ENCODE results near the gene IGFBP5.

Gene IGFBP5, protein sequence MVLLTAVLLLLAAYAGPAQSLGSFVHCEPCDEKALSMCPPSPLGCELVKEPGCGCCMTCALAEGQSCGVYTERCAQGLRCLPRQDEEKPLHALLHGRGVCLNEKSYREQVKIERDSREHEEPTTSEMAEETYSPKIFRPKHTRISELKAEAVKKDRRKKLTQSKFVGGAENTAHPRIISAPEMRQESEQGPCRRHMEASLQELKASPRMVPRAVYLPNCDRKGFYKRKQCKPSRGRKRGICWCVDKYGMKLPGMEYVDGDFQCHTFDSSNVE

DNA sequence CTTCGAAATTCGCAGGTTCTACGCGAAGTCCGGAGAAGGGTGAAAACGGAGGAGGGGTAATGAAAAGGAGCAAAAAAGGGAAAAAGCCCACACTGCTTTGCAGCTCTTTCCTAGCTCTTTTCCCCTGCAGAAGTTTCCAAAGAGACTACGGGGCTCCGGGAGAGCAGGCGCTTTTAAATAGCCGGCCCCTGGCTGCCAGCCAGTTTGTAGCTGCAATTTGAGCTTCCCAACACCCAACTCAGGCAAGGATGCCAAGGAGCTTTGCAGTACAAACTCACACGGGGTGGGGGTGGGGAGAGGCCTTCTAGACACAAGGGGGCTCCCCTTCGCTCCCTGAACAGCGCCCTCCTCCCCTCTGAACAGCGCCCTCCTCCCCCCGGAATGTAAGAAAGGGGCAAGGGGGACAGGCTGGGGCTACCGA is at the start of gene IGFBP5:
TSS of gene IGFBP5 (minus strand) at position 149 of the 421 bp plus-strand sequence. CDS start 774 bp downstream, outside the sequence.
- peak; percentile 75 for DNase-seq (ENCODE audit: low read depth)

DNA sequence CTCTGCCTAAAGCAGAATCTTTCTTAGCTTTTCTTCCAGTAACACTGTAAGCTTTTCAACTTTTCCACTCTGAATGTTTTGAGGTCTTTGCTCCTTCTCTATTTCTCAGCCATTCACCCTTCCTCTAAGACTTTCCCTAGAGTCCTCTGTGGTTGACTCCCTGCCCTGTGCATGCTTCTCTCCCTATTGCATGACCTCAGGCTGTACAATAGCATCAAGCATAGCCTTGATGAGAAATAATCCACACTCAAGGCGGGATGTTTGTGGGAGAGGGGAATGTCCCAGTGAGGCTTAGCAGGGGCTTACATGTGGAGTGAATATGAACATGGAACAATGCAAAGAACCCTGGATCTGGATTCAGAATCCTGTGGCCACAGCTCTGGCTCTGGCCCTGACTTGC is 48.4 kb upstream of the IGFBP5 start:
- no peak for DNase-seq (ENCODE audit: low read depth)

DNA sequence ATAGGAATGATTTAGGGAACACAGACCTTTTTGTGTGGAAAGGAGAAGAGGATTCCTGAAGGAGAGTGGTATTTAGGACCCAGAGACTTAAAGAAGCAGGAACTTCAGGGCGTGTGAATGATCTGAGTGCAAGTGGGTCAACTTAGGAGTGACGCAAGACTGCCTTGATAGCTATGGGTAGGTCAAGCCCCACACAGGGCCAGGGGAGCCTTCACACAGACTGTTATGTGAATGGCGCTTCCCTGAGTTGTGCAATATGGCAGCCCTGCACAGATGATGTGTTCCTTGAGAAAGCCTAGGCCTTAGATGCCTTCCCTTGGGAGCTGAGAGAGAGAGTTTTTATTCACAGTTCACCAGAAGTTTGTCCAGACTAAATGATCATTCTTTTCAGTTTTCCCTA is 47.1 kb upstream of the IGFBP5 start:
- peak; percentile 54 for DNase-seq (ENCODE audit: low read depth)

DNA sequence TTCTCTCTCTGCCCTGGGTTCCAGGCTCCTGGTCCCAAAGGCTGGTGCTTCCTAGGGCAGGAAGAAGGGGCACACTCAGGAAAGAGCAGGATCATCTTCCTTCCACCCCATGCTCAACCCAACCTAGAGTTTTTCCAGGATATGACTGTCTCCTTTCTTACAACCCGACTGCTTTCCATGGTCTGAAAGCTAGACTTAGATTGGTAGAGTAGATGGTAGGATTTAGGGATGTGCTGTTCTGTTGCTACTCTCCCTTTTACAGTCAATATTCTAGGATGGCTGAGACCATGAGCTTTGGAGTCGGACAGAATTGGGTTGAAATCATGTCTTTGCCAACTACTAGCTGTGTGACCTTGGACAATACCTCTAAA is 45.9 kb upstream of the IGFBP5 start:
- DNase-seq (ENCODE audit: low read depth), result no peak

DNA sequence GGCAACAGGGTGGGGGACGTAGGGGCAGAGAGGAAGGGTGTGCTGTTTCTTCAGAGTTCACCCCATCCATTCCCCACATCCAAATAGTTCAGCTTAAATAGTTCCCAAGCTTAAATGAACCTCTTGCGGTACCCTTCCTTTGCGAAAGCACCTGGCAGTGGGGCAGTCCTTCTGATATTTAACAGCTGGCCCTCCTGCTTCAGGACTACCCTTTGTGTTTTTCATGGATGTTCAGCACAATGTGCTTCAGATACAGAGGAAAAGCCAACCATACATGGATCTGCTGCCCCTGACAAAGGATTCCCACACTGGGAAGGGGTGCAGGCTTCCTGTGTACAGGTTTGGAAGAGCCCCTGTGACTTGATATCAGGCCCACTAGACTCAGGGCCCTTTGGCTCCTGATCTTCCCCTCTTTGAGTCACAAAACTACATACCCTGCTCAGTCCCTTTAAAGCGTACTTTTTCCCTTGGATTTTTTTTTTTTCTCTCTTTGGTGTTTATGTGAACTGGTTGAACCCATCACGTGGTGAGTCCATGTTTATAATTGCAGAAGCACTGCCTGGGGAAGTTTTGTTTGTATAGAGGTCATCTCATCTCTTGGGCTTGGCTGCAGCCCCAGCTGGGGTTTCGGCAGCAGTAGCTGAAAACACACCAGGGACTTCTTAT is 45.3 kb upstream of the IGFBP5 start:
- DNase-seq (ENCODE audit: low read depth), result peak; percentile 65

DNA sequence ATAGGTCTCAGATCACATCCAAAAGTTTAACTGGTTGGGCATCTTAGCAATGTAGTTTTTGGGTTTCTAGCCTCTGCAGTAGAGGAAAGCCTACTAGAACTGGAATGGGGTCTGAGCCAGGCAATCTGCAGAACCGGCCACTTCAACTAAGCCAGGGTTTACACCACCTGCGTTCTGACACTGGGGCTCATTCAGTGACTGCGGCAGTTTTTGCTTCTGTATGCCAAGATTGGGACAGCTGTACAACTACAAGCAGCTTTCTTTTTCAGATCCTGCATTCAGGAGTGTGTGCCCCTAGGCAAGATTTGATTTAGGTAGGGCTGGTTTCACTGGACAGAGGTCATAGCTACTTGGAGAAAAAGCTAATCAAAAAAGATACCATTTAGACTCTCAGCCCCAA is 43.7 kb upstream of the IGFBP5 start:
- no peak for DNase-seq (ENCODE audit: low read depth)

DNA sequence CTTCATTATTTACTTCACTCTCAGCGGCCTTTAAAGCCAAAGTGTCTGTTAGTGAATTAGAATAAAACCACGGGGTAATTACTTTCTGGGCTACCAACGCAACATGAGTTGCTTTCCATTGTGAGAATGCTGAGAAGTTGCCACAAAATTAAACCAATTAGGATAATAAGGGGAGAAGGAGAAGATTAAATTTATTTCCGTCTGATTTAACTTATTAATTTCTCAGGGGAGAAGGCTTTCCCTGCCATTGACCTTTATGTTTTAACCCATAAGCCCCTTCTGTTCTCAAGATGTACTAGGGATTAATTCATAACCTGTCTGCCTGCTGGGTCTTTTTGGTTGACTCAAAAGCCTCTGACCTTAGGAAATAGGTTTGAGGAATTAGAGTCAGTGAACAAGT is 42.3 kb upstream of the IGFBP5 start:
- DNase-seq (ENCODE audit: low read depth), result no peak

DNA sequence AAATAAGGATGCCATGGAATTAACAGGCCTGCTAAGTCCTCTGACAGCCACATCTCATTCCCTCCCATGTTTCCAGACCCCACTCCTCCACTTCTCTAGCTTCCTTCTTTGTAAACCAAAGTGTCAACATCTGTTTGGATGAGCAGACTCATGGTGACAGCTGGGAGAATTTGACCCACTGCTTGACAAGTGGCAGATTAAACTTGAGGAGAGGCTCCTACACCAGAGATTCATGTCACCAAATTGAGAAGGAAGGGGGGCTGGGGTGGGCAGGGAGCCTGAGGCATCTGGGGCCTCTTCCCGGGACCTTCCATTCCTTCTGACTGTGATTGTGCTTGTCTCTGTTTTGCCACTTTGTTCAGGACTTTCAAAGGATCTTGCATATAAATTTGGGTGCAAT is 41.0 kb upstream of the IGFBP5 start:
- DNase-seq (ENCODE audit: low read depth), result no peak

DNA sequence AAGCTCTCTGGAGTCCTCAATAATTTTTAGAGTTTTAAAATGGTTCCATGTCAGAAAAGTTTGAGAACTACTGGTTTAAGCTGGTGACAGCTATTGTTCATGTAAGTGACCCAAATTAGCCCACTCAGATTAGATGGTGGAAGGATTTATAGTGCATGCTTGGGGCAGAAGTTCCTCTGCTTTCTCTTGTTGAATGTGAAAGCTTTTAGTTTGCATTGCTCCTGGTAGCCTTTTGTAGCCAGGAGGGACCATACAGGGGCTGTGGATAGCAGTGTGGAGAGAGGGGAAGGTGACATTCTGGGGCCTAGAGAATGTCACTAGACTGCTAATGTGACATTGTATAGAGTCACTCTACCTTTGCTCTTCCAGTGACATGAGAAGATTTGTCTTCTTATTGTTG is 40.3 kb upstream of the IGFBP5 start:
- DNase-seq (ENCODE audit: low read depth), result no peak

DNA sequence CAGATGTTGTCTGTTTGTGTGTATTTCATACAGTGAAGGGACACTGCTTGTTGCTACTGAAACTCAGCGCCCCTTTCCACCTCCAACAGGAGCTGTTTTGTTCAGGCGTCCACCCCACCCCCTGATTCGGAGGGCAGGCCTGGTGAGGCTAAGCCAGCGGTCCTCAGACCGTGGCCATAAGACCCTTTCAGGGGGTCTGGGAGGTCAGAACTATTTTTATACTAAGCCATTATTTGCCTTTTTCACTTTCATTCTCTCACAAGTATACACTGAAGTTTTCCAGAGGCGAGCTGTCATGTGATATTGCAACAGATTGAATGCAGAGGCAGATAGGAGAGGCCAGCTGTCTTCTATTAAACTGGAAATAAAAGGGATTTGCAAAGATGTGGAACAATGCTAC is 39.7 kb upstream of the IGFBP5 start:
- peak; percentile 65 for DNase-seq (ENCODE audit: low read depth)

DNA sequence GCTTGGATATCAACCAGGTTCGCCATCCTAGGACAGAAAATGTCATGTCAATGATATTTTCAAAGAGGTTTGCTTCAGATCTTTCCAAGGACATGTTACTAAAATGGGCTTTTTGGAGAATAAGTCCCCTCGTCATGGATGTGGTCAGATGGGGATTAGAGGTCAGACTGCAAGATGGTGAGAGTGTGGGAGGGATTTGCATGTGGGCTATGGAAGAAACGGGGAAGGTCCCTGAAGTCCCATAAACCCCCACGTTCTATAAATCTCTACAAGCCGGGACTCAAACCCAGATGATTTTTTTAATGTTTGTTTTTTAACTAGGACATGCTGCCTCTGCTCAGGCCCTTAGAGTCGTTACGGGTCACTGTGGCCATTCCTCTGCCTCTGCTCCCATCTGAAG is 37.7 kb upstream of the IGFBP5 start:
- DNase-seq (ENCODE audit: low read depth), result no peak

DNA sequence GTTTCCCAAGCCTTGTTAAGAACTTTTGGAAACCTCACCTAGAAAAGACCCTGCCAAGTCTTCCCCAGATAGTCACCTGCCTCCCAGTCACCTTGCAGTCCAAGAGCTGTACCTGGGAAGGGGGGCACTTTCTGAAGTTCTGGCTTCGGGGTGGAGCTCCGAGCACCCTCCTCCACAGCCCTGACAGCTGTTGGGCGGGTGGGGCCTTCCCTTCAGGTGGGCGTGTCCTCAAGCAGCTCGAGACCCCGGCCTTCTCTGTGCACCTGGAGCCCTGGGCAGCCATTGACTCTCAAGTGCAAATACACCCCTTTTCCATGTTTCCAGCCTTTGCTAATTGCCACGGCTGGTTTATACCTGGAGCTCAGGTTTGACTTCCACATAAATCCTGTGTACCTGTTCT is 37.0 kb upstream of the IGFBP5 start:
- DNase-seq (ENCODE audit: low read depth), result no peak

DNA sequence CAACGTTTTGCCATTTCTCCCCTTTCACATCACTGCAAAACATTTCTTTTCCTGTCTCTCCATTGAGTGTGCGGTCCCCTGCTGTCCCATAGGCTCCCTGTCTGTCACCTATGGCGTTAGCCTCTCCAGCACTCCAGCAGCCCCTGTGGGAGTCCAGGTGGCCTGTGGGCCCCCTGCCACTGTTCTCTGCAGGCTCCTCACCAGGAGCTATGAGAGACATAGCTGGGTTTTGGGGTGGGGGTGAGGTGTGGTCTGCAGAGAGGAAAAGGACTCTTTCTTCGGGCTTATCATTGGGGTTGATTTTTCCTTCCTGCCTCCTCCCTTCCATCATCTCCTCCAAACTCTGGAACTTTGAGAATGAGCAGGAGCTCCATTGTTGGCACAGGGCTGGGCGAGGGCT is 36.1 kb upstream of the IGFBP5 start:
- no peak for DNase-seq (ENCODE audit: low read depth)

DNA sequence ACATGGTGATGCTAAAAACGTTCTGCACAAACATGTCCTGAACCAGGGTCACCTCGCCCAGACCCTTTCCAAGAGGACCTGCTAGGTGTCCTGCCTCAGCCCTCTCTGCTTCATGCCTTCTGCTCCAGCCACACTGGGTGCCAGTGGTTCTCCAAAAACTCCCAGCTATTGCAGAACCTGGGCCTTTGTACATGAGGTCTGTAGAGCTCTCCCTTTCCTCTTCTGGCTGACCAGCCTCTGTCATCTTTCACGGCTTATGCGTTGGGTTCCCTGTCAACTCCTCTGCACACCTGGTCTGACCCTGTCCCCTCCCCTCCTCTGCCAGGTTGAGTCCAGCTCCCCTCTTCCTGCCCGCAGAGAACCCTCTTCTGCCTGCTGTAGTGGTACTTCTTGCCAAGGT is 35.5 kb upstream of the IGFBP5 start:
- DNase-seq (ENCODE audit: low read depth), result no peak

DNA sequence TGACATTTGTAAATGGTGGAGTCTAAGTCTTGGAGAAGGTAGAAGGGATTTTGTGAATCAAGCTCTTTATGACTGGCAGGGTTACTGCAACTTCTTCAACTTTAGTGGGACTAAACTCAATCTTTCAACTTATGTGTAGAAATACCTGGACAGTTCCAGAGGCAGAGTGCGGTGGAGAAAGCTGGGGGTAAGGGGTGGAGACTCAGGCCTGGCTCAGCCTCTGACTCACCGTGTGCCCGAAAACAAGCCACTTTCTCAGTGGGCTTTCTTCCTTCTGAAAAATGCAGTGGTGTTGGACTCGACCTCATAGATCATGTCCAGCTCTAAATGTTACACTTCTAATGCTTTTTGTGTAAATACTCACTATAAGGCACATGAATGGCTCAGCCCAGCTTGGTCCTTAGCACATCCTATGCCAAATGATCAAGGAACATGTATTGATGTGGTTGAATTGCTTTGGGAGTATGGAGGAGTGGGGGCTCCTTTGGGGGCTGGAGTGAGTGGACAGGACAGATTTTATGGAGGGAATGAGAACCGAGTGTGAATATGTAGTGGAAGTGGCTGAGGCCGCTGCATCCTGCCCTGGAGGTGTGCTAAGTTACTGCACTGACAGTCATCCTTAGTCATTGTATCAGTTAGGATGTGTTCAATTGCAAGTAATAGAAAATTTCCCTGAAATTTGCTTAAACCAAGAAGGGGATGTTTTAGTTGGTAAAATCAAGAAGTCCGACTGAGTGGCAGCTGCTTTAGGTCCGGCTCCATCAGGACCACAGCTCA is 32.2 kb upstream of the IGFBP5 start:
- no peak for DNase-seq (ENCODE audit: low read depth)

DNA sequence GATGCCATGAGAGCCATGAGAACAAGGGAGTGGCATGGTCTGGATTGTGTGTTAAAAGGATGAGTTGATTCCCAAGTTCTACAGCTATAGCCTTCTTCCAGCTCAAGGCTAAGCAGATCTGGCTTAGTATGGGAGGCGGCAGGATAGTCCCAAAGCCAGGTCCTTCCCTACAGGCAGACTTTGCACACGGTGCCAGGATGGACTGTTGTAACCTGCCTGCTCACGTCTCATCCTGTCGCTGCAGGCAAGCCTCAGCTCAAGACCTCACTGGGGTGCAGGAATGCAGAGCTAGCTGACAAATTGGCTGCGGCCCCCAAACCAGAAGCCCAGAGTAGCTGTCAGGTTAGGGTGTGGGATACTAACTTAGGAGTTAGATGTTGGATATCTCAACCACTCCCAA is 28.8 kb upstream of the IGFBP5 start:
- DNase-seq (ENCODE audit: low read depth), result no peak

DNA sequence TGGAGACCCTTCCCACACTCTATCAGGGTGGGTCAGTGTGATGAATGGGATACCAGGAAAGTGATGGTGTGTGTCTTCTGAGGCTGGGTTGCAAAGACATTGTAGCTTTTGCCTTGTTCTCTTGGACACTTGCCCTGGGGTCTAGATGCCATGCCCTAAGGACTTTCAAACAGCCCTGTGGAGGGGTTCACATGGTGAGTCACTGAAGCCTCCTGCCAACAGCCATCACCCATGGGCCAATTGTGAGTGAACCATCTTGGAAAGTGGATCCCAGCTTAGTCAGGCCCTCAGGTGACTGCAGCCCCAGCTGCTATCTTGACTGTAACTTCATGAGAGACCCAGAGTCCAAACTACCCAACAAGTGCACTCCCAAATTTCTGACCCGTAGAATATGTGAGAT is 25.8 kb upstream of the IGFBP5 start:
- DNase-seq (ENCODE audit: low read depth), result no peak

DNA sequence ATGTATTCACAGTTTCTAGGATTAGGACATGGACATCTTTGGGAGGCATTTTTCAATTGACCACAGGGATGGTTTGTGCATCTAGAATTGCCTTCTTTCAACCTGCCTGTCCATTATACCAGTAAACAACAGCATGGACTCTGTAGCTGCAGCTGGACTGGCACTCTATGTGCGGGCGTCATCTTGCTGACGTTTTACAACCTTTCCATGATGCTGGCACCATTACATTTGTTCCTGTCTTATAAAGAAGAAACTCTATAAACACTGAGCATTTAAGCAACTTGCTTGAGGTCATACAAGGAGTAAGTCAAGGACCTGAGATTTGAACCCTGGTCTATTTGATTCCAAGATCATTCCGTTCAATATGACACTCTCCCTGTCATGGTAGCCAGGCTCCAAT is 25.4 kb upstream of the IGFBP5 start:
- no peak for DNase-seq (ENCODE audit: low read depth)

DNA sequence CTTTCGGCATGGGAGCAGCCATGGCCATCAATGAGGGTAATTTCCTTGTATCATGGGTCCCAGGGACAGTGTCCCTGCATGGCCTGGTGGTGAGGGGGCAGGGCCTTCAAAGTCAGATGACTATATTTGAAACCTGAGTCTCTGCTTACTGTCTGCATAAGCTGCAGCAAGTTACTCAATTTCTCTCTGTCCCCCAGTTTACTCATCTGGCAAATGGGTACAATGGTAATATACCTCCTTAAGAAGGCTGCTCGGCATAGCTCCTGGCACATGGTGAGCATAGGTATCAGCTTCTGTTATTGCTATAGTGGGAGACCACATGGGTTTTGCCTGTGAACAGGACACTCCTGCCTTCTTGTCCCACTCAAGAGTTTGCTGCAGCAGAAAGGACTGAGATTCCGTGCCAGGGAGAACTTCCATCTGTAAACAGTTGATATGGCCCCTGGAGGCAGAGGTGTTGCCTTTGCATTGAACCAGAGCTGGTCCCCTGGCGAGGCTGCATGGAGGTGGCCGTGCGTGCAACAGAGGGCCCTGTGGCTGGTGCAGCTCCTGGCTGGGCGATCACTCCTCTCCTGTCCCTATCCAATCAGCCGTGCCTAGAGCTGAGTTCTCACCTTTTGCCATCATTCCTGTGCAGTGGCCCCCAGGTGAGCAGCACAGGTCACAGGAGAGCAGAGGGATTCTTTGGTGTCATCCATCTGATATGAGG is 22.7 kb upstream of the IGFBP5 start:
- DNase-seq (ENCODE audit: low read depth), result no peak

DNA sequence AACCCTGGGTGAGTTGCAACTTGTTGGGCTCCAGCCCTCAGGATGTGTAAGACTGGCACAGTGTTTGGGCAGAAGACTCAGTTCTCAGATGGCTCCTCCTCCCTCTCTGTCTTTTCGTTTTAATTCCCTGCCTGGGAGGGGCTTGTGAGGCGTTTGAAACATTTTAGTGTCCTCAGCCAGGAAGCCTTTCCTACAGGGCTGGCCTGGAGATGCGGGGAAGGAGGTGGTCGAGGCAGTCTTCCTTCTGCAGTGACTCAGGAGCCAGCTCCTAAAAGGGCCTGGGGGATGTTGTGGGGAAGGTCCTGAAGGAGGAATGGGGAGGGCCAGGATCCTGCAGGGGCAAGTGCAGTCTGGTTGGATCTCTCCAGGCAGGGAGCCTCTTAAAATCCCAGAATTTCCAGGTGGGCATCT is 22.1 kb upstream of the IGFBP5 start:
- peak; percentile 38 for DNase-seq (ENCODE audit: low read depth)

DNA sequence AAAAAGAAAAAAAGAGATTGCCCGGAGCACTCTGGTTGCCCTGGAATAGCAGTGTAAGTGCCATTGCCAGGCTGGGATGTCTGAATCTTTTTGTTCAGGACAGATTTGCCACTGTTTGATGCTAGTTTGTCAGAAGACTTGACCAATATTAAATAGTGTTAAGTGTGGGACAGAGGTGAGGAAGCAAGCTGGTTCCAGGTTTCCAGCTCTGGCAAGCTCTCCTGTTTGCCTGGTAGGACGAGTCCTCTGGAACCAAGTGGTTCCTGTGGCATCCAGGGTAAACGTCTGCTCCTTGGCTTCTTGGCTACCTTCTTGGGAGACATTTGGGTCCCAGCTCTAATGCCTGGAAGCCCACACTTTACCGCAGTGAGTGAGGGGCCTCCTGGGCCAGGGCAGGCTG is 20.8 kb upstream of the IGFBP5 start:
- DNase-seq (ENCODE audit: low read depth), result no peak

DNA sequence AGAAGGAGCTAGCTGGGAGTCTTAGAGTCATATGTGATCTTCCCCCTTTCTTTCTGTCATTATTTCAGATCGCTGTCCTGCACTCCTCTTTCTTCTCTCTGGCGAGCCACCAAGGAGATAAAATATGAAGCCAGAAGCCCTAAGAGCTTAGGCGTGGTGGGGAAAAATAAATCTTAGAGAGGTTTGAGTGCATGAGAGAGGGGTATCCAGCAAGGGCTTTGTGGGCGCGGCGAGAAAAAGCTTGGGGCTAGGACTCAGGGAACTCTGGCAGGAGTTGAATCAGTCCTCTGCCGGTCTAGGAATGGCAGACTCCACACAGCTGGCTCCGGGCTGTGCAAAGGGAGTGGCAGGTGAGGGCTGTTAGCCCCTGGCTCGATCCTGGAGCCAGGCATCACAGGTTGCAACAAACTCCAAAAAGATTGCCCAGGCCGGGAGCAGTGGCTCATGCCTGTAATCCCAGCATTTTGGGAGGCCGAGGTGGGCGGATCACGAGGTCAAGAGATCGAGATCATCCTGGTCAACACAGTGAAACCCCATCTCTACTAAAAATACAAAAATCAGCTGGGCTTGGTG is 20.1 kb upstream of the IGFBP5 start:
- DNase-seq (ENCODE audit: low read depth), result no peak
